BE2C (cell line): Measurements from ENCODE around the gene LRRTM2.

ENCODE experiments used
- DNase-seq: peaks from one replicate; pipeline ENCODE4 v3.0.0-alpha.2; 2020
- H3K27me3 ChIP-seq: fragments of 250-450 bp; sonication (Bioruptor Pico); 2 replicates; pipeline ENCODE4 v1.5.1; 2020; ENCODE audit warnings: mild to moderate bottlenecking
- H3K36me3 ChIP-seq: fragments of 250-450 bp; sonication (Bioruptor Pico); 2 replicates; pipeline ENCODE4 v1.5.1; 2020; ENCODE audit warnings: mild to moderate bottlenecking
- H3K4me1 ChIP-seq: fragments of 250-450 bp; sonication (Bioruptor Pico); 2 replicates; pipeline ENCODE4 v1.5.1; 2020
- H3K4me3 ChIP-seq: 2 replicates; pipeline ENCODE4 v1.5.1; 2011; ENCODE audit warnings: low read depth, low read length
- H3K9me3 ChIP-seq: fragments of 250-450 bp; sonication (Bioruptor Pico); 2 replicates; pipeline ENCODE4 v1.5.1; 2020
- TF ChIP-seq, protein P1 (sequence below): IDR thresholded peaks from 2 replicates; pipeline ENCODE4 v1.5.1; 2012; ENCODE audit warnings: mild to moderate bottlenecking, low read depth, low read length

The LRRTM2 gene

DNA sequence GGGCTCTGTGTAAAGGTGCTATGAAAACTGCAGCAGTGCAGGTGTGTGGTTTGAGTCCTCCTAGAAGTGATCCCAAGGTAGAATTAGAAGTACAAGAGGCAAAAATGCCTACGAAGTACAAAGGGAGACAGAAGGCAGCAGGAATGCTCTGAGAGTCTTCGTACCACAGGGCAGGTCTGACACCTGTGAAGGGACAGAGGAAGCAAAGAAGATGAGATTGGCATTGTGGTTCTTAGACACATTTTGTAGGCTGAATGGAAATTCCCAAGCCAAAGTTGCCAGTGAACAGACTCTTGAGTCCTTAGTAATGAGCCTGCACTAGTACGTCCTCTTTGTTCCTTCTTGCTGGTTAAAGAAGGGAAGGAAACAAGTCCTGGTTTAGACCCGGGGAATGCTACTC lies 1.7 kb upstream of the LRRTM2 start:
- TF ChIP-seq, protein P1, sequence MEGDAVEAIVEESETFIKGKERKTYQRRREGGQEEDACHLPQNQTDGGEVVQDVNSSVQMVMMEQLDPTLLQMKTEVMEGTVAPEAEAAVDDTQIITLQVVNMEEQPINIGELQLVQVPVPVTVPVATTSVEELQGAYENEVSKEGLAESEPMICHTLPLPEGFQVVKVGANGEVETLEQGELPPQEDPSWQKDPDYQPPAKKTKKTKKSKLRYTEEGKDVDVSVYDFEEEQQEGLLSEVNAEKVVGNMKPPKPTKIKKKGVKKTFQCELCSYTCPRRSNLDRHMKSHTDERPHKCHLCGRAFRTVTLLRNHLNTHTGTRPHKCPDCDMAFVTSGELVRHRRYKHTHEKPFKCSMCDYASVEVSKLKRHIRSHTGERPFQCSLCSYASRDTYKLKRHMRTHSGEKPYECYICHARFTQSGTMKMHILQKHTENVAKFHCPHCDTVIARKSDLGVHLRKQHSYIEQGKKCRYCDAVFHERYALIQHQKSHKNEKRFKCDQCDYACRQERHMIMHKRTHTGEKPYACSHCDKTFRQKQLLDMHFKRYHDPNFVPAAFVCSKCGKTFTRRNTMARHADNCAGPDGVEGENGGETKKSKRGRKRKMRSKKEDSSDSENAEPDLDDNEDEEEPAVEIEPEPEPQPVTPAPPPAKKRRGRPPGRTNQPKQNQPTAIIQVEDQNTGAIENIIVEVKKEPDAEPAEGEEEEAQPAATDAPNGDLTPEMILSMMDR: no peak
- no peaks in the 10 kb centered on the region for H3K36me3 ChIP-seq
- no peak for DNase-seq
- no peaks in the 10 kb centered on the region for H3K27me3 ChIP-seq
- no peaks in the 10 kb centered on the region for H3K9me3 ChIP-seq
- H3K4me1 ChIP-seq: peaks cover 5% of the 10 kb centered on the region
- H3K4me3 ChIP-seq: no peak overlapping the region

DNA sequence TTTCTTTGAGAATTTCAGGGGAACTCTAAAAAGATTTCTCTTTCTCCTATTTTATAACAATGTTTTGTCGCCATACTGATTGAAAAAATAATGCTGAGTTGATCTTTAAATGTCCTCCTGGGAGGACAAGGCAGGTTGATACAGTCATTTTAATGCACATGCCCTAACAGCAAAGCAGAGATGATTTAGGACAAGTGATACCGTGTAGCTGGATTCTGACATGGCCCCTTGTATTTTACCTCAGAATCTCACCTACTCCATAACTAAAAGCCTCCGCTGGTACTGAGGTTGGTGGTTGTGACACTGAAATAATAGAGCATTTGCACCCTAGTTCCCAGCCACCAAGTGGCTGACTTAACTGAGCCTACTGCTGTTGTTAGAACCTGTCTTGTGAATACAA lies 811 bp upstream of the LRRTM2 start:
- Histone ChIP-seq H3K9me3 (no peaks in the 10 kb centered on the region), H3K27me3 (no peaks in the 10 kb centered on the region), H3K4me3 (no peak overlapping the region), H3K36me3 (no peaks in the 10 kb centered on the region), H3K4me1 (peaks cover 5% of the 10 kb centered on the region)
- no peak for DNase-seq
- TF ChIP-seq, protein P1: no peak

DNA sequence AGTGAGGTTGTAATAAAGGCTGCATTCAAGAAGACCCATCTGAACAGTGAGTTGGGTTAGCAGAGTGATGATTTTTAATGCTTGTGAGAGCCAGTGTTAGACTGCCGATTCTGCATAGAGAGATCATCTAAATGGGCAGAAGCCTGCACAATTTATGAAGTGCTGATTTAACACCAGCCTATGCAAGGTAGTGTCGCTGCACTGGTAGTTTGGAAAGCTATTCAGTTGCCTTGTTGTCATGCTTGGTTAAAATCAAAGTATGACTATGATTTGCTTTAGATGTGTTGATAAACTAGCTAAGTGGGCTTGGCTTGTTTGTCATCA lies 379 bp upstream of the LRRTM2 start:
- Histone ChIP-seq H3K4me3 (peak overlapping the region; percentile 75), H3K27me3 (no peaks in the 10 kb centered on the region), H3K4me1 (peaks cover 5% of the 10 kb centered on the region), H3K36me3 (no peaks in the 10 kb centered on the region), H3K9me3 (no peaks in the 10 kb centered on the region)
- no peak for DNase-seq
- TF ChIP-seq, protein P1: no peak

DNA sequence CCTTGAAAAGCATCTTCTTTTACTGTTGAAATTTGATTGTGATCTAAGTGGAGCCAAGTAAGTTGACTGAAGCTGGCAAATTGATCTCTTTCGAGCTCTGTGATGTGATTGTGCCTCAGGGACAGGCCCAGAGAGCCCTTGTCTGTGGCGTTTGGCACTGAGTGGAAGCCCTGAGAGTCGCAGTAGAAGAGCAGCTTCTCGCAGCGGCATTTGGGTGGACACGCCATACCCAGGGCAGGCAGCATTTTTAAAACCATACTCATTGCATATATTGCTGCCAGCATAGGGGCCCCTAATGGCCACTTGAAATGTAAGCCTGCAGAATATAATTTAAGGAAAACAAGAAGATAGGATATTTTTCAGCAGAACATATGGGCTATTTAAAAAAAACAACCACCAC lies 894 bp downstream of the LRRTM2 start:
- Histone ChIP-seq H3K4me3 (peak overlapping the region; percentile 75), H3K27me3 (no peaks in the 10 kb centered on the region), H3K36me3 (no peaks in the 10 kb centered on the region), H3K4me1 (peaks cover 8% of the 10 kb centered on the region), H3K9me3 (no peaks in the 10 kb centered on the region)
- TF ChIP-seq, protein P1: 0 out of 2 replicates have a peak, but pooled peaks have one; percentile 15
- DNase-seq: peak; percentile 73

DNA sequence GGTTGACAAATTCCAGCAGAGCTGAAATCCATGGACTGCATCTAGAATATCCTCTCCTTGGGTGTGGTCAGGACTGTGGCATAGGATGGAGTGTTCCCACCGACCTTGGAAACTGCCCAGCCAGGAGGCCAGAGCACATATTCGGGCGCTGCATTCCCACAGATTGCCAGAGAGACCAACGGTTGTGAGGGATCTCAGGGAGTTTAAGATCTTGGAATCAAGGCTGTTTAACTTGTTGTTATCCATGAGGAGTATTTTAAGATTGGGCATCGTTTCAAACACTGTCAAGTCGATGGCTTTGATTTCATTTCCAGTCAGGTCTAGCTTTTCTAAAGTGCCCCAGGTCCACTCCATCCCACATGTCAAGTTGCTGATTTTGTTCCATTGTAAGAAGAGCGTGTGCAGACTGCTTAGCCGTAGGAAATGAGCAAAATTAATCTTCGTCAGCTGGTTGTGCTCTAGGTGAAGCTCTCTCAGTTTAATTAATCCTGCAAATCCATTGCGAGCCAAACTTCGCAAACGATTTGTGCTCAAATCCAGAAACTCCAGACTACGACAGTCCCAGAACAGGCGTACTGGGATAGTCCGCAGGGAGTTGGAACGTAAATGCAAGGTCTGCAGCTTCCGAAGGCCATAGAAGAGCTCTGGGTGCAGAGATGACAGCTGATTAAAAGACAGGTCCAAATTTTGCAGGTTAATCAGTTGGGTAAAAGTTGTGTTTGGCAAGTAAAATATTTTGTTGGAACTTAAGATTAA lies 1.5 kb downstream of the LRRTM2 start:
- Histone ChIP-seq H3K4me3 (peak overlapping the region; percentile 75), H3K36me3 (no peaks in the 10 kb centered on the region), H3K9me3 (no peaks in the 10 kb centered on the region), H3K4me1 (peaks cover 8% of the 10 kb centered on the region), H3K27me3 (no peaks in the 10 kb centered on the region)
- TF ChIP-seq, protein P1: no peak
- DNase-seq: peak; percentile 72

DNA sequence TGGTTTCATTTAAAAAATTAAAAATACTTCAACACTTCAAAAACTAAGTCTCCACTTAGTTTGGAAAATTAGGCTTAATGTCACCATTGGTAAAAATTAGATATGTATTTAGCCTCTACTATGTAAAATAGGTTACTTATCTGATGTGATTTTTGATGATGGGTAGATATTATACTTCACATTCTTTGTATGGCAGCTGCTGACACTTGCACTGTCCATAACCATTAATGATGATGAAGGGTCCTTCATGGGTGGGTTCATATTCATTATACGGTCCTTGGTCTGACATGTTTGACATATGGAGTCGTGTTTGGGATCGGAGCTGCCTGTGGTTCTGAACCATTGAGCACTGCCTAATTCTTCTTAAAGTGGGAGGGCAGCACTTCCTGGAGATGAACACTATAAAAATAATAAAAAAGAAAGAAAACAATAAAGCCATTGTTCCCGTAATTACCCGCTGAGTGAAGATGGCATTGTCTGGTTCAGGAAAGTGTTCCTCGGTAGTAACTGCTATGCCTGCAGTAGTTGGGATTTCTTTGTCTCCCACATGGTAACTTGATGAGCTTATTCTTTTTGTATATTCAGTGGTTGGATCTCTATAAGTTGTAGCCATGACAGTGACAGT lies 2.2 kb downstream of the LRRTM2 start:
- Histone ChIP-seq H3K36me3 (0 out of 2 replicates have a peak, but pooled peaks cover 3% of the 10 kb centered on the region), H3K4me1 (peaks cover 8% of the 10 kb centered on the region), H3K4me3 (peak overlapping the region; percentile 75), H3K27me3 (no peaks in the 10 kb centered on the region), H3K9me3 (no peaks in the 10 kb centered on the region)
- TF ChIP-seq, protein P1: no peak
- no peak for DNase-seq
